ENCODE measurements around the gene SCMH1.

Gene SCMH1

GRCh38 chr1:41020654-41021053, 221.5 kb downstream of the SCMH1 start (continued):
- TF ChIP-seq GLIS2 (tag by site-specific recombination; IDR thresholded peaks at IDR 0.05) (peak; percentile 29; the same call in 1 of the 2 replicates), ZIC2 (tag by site-specific recombination; IDR thresholded peaks at IDR 0.05) (peak; percentile 58), ZNF843 (tag by site-specific recombination; IDR thresholded peaks at IDR 0.05) (no peak), FEZF1 (tag by site-specific recombination; IDR thresholded peaks at IDR 0.05) (no peak), ZBTB8A (tag by site-specific recombination; IDR thresholded peaks at IDR 0.05) (no peak), ZNF350 (tag by site-specific recombination; IDR thresholded peaks at IDR 0.05) (no peak)

DNA sequence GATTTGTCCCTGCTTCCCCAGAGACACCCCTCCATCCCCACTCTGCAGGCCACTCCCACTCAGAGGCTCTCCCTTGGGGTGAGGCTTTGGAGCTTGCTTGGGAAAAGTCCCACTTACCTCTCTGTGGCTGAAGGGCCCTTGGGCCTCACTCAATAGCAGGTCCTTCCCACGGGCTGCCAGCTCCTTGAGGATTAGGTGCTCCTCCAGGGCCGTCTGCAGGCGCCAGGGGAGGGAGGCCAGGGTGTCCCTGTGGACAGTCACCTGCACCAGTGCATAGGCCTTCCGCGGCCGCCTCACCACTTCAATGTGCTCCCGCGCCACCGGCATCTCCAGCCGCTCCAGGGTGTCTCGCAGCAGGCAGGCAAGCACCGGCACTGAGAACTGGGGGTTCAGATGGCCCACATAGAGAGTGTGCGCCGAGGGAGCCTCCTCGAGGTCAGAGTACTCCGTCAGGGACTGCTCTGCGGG, 222.0 kb downstream of the SCMH1 start:
- H3K4me3 ChIP-seq (ENCODE audit: low read depth, low read length), result no peak overlapping the region
- no peak for TF ChIP-seq ZNF837 (tag by site-specific recombination; IDR thresholded peaks at IDR 0.05)
- no peaks in the 10 kb centered on the region for H3K4me1 ChIP-seq (ENCODE audit: control insufficient read depth, insufficient read depth, low read length)
- H3K9me3 ChIP-seq (ENCODE audit: control insufficient read depth, insufficient read depth, low read depth, low read length), result no peaks in the 10 kb centered on the region
- ChIA-PET POLR2A (interaction anchor here (0.7 kb wide), 1 partner anchor 110 kb away, joined by 4 read pairs; no protein-coding TSS in a partner anchor), CTCF (interaction anchor here (0.6 kb wide), 1 partner anchor 494 kb away, joined by 3 read pairs; no protein-coding TSS in a partner anchor)
- no peak overlapping the region; the same call in 1 of the 2 replicates for H3K27ac ChIP-seq (ENCODE audit: extremely low read depth, low read depth, low read length)
- H3K36me3 ChIP-seq (ENCODE audit: control insufficient read depth in 2 of 2, insufficient read depth in 1 of 2, low read length in 2 of 2), result peaks cover 0 to 65% of the 10 kb centered on the region in 2 experiments; a peak in 1 of 3 replicates

- H3K4me1 ChIP-seq (ENCODE audit: control insufficient read depth, insufficient read depth, low read length), result no peaks in the 10 kb centered on the region
- ChIA-PET CTCF (no interaction called here), POLR2A (interaction anchor here (0.7 to 1.5 kb wide), 2 partner anchors 16 to 109 kb away, joined by 3 to 4 read pairs; no protein-coding TSS in a partner anchor)
- peaks cover 0 to 67% of the 10 kb centered on the region in 2 experiments; a peak in 1 of 3 replicates for H3K36me3 ChIP-seq (ENCODE audit: control insufficient read depth in 2 of 2, insufficient read depth in 1 of 2, low read length in 2 of 2)
- no peak overlapping the region for H3K27ac ChIP-seq (ENCODE audit: extremely low read depth, low read depth, low read length)
- no peak overlapping the region for H3K4me3 ChIP-seq (ENCODE audit: low read depth, low read length)
- TF ChIP-seq PRDM10 (tag by site-specific recombination; IDR thresholded peaks at IDR 0.05), result 0 out of 2 replicates have a peak, but pooled peaks have one; percentile 36
- no peak for TF ChIP-seq ZNF416 (tag by site-specific recombination; IDR thresholded peaks at IDR 0.05)
- TF ChIP-seq, protein P1, sequence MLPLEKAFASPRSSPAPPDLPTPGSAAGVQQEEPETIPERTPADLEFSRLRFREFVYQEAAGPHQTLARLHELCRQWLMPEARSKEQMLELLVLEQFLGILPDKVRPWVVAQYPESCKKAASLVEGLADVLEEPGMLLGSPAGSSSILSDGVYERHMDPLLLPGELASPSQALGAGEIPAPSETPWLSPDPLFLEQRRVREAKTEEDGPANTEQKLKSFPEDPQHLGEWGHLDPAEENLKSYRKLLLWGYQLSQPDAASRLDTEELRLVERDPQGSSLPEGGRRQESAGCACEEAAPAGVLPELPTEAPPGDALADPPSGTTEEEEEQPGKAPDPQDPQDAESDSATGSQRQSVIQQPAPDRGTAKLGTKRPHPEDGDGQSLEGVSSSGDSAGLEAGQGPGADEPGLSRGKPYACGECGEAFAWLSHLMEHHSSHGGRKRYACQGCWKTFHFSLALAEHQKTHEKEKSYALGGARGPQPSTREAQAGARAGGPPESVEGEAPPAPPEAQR (tag by site-specific recombination; IDR thresholded peaks at IDR 0.05), result no peak
- no peak for TF ChIP-seq ZBTB17 (tag by site-specific recombination; IDR thresholded peaks at IDR 0.05)
- H3K9me3 ChIP-seq (ENCODE audit: control insufficient read depth, insufficient read depth, low read depth, low read length), result no peaks in the 10 kb centered on the region
Observed at GRCh38 chr1:41019353-41019745, 222.8 kb downstream of the SCMH1 start.

GRCh38 chr1:41018018-41018410, 224.1 kb downstream of the SCMH1 start:
- ChIA-PET POLR2A (no interaction called here), CTCF (no interaction called here)
- Histone ChIP-seq H3K9me3 (ENCODE audit: control insufficient read depth, insufficient read depth, low read depth, low read length) (no peaks in the 10 kb centered on the region), H3K4me1 (ENCODE audit: control insufficient read depth, insufficient read depth, low read length) (no peaks in the 10 kb centered on the region), H3K36me3 (ENCODE audit: control insufficient read depth in 2 of 2, insufficient read depth in 1 of 2, low read length in 2 of 2) (peaks cover 5 to 74% of the 10 kb centered on the region in 2 experiments; a peak in 2 of 3 replicates), H3K4me3 (ENCODE audit: low read depth, low read length) (no peak overlapping the region), H3K27ac (ENCODE audit: extremely low read depth, low read depth, low read length) (no peak overlapping the region)
- TF ChIP-seq ZNF791 (tag by site-specific recombination; IDR thresholded peaks at IDR 0.05) (no peak), ZNF248 (tag by site-specific recombination; IDR thresholded peaks at IDR 0.05) (no peak), ZNF146 (tag by site-specific recombination; IDR thresholded peaks at IDR 0.05) (no peak), FEZF1 (tag by site-specific recombination; IDR thresholded peaks at IDR 0.05) (no peak)
